HEK293T (cell line): Measurements from ENCODE around the gene NLRP9.

ENCODE experiments used
- CTCF ChIA-PET: fragments of 350-600 bp; formaldehyde crosslinking; extraction: SDS; loops from one replicate; lab custom pipeline; 2021; ENCODE audit warnings: antibody characterized with exemption, inconsistent platforms; lab: Yijun Ruan, JAX
- POLR2A ChIA-PET: fragments of 350-600 bp; formaldehyde crosslinking; extraction: SDS; loops from one replicate; lab custom pipeline; 2020; ENCODE audit warnings: antibody characterized with exemption, inconsistent platforms; lab: Yijun Ruan, JAX
- DNase-seq: peaks from one replicate; pipeline ENCODE4 v3.0.0; 2012; ENCODE audit warnings: mixed read lengths; ENCODE audit errors: extremely low spot score
- ARNT ChIP-seq: fragments of 450-650 bp; IDR thresholded peaks from 2 replicates; pipeline ENCODE4 v1.6.1; 2017; ENCODE audit warnings: mild to moderate bottlenecking
- BHLHE40 ChIP-seq: fragments of 450-650 bp; IDR thresholded peaks from 2 replicates; pipeline ENCODE4 v1.6.1; 2016; ENCODE audit warnings: mild to moderate bottlenecking, moderate library complexity, borderline replicate concordance
- CTBP1 ChIP-seq: fragments of 450-650 bp; IDR thresholded peaks from 2 replicates; pipeline ENCODE4 v1.6.1; 2016; ENCODE audit warnings: borderline replicate concordance
- ELF4 ChIP-seq: fragments of 450-650 bp; IDR thresholded peaks from 2 replicates; pipeline ENCODE4 v1.6.1; 2017; ENCODE audit warnings: antibody characterized with exemption
- FOXA1 ChIP-seq: fragments of 450-650 bp; IDR thresholded peaks from 2 replicates; pipeline ENCODE4 v1.6.1; 2016; ENCODE audit warnings: mild to moderate bottlenecking
- FOXK2 ChIP-seq: fragments of 450-650 bp; IDR thresholded peaks from 2 replicates; pipeline ENCODE4 v1.6.1; 2016; ENCODE audit warnings: mild to moderate bottlenecking
- FOXM1 ChIP-seq: fragments of 450-650 bp; IDR thresholded peaks from 2 replicates; pipeline ENCODE4 v1.6.1; 2017; ENCODE audit warnings: mild to moderate bottlenecking, borderline replicate concordance
- HDGF ChIP-seq: fragments of 450-650 bp; IDR thresholded peaks from 2 replicates; pipeline ENCODE4 v1.6.1; 2017; ENCODE audit warnings: antibody characterized with exemption, borderline replicate concordance
- L3MBTL2 ChIP-seq: fragments of 450-650 bp; conservative IDR thresholded peaks from 2 replicates; pipeline ENCODE4 v1.6.1; 2016; ENCODE audit warnings: mild to moderate bottlenecking
- LEF1 ChIP-seq: fragments of 450-650 bp; IDR thresholded peaks from 2 replicates; pipeline ENCODE4 v1.6.1; 2017; ENCODE audit warnings: mild to moderate bottlenecking, borderline replicate concordance
- NFRKB ChIP-seq: fragments of 450-650 bp; IDR thresholded peaks from 2 replicates; pipeline ENCODE4 v1.6.1; 2016; ENCODE audit warnings: mild to moderate bottlenecking, moderate library complexity
- SP1 ChIP-seq: fragments of 450-650 bp; IDR thresholded peaks from 2 replicates; pipeline ENCODE4 v1.6.1; 2017
- SUZ12 ChIP-seq: fragments of 450-650 bp; IDR thresholded peaks from 2 replicates; pipeline ENCODE4 v1.6.1; 2016; ENCODE audit warnings: mild to moderate bottlenecking
- TARDBP ChIP-seq: fragments of 450-650 bp; IDR thresholded peaks from 2 replicates; pipeline ENCODE4 v1.6.1; 2016
- ZNF384 ChIP-seq: fragments of 450-650 bp; IDR thresholded peaks from 2 replicates; pipeline ENCODE4 v1.6.1; 2016
- TF ChIP-seq, protein P1 (sequence below): fragments of 450-650 bp; IDR thresholded peaks from 2 replicates; pipeline ENCODE4 v1.6.1; 2016

The NLRP9 gene

DNA sequence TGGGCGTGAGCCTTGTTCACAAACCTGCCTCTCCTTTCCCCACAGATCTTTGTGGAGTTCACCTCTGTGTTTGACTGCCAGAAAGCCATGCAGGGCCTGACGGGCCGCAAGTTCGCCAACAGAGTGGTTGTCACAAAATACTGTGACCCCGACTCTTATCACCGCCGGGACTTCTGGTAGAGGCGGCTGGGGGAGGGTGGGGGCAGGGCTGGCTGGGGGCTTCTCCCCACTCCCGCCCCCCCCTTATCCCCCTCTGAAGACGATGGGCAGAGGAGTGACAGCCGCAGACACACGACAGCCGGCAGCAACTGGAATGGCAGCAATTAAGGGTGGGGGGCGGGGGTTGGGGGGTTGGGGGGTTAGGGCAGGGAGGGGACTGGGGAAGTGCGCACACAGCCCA lies 64.3 kb downstream of the NLRP9 start:
- DNase-seq = no peak
- TF ChIP-seq ZNF384 = no peak
- TF ChIP-seq ELF4 = no peak
- TF ChIP-seq FOXA1 = no peak
- TF ChIP-seq TARDBP = no peak
- TF ChIP-seq SUZ12 = no peak
- no peak for TF ChIP-seq HDGF
- TF ChIP-seq FOXM1 = no peak
- TF ChIP-seq, protein P1, sequence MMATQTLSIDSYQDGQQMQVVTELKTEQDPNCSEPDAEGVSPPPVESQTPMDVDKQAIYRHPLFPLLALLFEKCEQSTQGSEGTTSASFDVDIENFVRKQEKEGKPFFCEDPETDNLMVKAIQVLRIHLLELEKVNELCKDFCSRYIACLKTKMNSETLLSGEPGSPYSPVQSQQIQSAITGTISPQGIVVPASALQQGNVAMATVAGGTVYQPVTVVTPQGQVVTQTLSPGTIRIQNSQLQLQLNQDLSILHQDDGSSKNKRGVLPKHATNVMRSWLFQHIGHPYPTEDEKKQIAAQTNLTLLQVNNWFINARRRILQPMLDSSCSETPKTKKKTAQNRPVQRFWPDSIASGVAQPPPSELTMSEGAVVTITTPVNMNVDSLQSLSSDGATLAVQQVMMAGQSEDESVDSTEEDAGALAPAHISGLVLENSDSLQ = no peak
- no peak for TF ChIP-seq BHLHE40
- TF ChIP-seq LEF1 = no peak
- ChIA-PET CTCF (no interaction called here), POLR2A (interaction anchor here (0.7 to 1.1 kb wide), 3 partner anchors 18 to 21 kb away, joined by 3 to 7 read pairs (median 4); partner anchors contain the start of gene U2AF2)

GRCh38 chr19:55673465-55673864 lies 64.7 kb downstream of the NLRP9 start:
- CTCF ChIA-PET = no interaction called here
- TF ChIP-seq L3MBTL2 = peak; percentile 40; the same call in 1 of the 2 replicates
- TF ChIP-seq LEF1 = no peak
- POLR2A ChIA-PET = interaction anchor here (0.7 to 1.1 kb wide), 2 partner anchors 19 to 21 kb away, joined by 3 to 7 read pairs; partner anchors contain the start of gene U2AF2
- DNase-seq = no peak

DNA sequence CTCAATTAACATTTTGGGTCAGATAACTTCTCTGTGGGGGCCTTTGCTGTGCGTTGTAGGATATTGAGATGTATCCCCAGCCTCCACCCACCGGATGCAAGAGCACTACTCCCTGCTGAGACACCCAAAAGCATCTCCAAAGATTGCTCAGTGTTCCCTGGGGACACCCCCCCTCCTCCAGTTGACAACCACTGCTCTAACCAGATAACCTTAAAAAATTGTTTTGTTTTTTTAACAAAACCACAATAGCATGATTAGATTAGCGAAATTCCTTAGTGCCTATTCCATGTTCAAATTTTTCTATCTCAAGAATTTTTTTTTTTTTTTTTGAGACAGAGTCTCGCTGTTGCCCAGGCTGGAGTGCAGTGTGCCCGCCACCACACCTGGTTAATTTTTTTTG lies 65.8 kb downstream of the NLRP9 start:
- CTCF ChIA-PET = interaction anchor here (0.6 to 2.0 kb wide), 3 partner anchors 18 to 66 kb away, joined by 4 to 10 read pairs (median 5); partner anchors contain the start of gene U2AF2
- no peak for TF ChIP-seq CTBP1
- no peak for TF ChIP-seq ELF4
- TF ChIP-seq L3MBTL2 = no peak
- no peak for TF ChIP-seq ARNT
- no peak for TF ChIP-seq SUZ12
- TF ChIP-seq LEF1 = no peak
- TF ChIP-seq ZNF384 = no peak
- no peak for TF ChIP-seq BHLHE40
- no peak for TF ChIP-seq TARDBP
- TF ChIP-seq SP1 = no peak
- no peak for TF ChIP-seq FOXK2
- TF ChIP-seq FOXA1 = no peak
- TF ChIP-seq, protein P1 = no peak
- no peak for TF ChIP-seq FOXM1
- TF ChIP-seq NFRKB = no peak
- POLR2A ChIA-PET = no interaction called here
- DNase-seq = no peak

DNA sequence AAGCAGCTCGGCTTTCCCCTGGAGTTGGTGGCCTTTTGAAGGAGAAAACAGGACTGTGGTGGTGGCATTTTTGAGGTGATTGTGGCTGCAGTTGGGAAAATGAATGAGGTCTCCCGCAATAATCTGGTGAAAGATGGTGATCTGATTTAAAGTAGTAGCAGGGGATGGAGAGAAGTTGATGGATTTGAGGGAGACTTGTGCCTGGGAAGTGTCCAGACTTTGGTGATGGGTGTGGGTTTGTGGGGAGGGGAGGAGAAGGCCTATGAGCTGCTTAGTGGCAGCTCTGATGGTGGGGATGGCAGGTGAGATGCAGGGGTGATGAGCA lies 67.2 kb downstream of the NLRP9 start:
- TF ChIP-seq NFRKB (no peak), TARDBP (no peak), L3MBTL2 (no peak), HDGF (no peak), ZNF384 (no peak), SUZ12 (no peak), ARNT (no peak), CTBP1 (no peak), FOXK2 (no peak), SP1 (no peak), FOXM1 (no peak), LEF1 (no peak), FOXA1 (no peak), ELF4 (no peak), BHLHE40 (no peak)
- TF ChIP-seq, protein P1 = no peak
- no peak for DNase-seq
- ChIA-PET POLR2A (interaction anchor here (0.9 to 1.3 kb wide), 3 partner anchors 14 to 24 kb away, joined by 4 to 8 read pairs (median 5); partner anchors contain the start of gene U2AF2), CTCF (interaction anchor here (0.9 to 2.0 kb wide), 6 partner anchors 10 to 72 kb away, joined by 3 to 10 read pairs (median 6); partner anchors contain the start of genes FIZ1 and U2AF2)

DNA sequence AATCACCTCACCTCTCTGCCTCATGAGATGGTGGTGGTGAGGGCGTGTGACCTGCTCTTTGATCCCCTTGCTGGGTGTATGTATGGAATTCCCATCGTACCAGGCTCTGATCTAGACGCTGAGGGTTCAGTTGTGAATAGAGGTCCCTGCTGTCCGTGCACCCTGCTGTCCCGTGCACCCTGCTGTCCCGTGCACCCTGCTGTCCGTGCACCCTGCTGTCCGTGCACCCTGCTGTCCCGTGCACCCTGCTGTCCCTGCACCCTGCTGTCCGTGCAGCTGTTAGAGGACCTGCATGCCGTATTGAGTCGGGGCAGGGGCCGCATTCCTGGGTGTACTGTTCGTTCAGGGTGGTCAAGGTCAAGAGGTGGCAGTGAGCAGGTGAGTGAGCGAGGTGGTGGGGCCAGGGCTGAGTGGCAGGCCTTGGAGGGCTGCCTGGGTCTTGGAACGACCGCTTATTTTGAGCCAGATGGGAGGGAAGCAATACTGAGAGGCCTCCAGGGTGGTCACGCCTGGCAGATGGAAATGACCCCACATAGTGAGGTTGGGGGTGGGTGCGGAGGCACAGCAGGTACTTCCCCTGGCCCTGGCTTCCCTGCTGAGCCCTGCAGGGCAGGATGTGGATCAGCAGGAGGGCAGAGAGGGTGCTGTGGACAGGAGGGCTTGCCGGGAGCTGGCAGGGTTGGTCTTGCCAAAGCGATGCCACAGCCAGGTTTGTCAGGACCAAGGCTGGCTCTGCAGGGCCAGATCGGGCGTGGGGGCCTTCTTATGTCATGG lies 67.7 kb downstream of the NLRP9 start:
- no peak for DNase-seq
- CTCF ChIA-PET = interaction anchor here (1.3 to 2.0 kb wide), 5 partner anchors 10 to 71 kb away, joined by 3 to 10 read pairs (median 7); partner anchors contain the start of genes FIZ1 and U2AF2
- TF ChIP-seq HDGF (no peak), ARNT (no peak), NFRKB (no peak), TARDBP (no peak), LEF1 (no peak), ELF4 (no peak), SP1 (no peak), CTBP1 (no peak), BHLHE40 (no peak), FOXM1 (no peak), SUZ12 (no peak), ZNF384 (no peak), FOXA1 (no peak), FOXK2 (no peak), L3MBTL2 (no peak)
- TF ChIP-seq, protein P1 = no peak
- POLR2A ChIA-PET = interaction anchor here (1.0 to 1.3 kb wide), 2 partner anchors 11 to 13 kb away, joined by 3 to 5 read pairs; no protein-coding TSS in a partner anchor
